Measurements from ENCODE around the gene RRP8.

RRP8 gene

DNA sequence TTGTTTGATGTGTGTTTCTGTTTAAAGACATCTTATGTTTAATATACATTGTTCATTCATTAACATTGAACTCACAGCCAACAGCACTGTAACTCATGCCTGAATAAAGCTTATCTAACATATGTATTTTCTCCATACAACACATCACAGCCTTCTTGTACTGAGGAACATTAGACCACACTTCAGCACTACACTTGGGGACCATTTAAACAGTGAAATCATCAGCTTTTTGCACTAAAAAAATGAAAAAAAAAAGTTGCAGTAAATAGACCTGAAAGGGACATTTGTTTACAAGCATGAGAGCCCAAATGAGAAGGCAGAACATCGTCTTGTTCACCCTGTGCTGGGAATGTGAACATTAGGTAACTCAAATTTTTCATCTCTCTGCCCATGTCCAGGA, 31.1 kb upstream of the RRP8 start:
- Mint-ChIP-seq H3K4me3 (no peak overlapping the region), H3K4me1 (peaks cover 4% of the 10 kb centered on the region), H3K9me3 (no peaks in the 10 kb centered on the region), H3K36me3 (ENCODE audit: low read depth) (peaks cover 42% of the 10 kb centered on the region), H3K27ac (no peak overlapping the region), H3K27me3 (ENCODE audit: low read depth) (peaks cover 9% of the 10 kb centered on the region)
- TF ChIP-seq, protein P1, sequence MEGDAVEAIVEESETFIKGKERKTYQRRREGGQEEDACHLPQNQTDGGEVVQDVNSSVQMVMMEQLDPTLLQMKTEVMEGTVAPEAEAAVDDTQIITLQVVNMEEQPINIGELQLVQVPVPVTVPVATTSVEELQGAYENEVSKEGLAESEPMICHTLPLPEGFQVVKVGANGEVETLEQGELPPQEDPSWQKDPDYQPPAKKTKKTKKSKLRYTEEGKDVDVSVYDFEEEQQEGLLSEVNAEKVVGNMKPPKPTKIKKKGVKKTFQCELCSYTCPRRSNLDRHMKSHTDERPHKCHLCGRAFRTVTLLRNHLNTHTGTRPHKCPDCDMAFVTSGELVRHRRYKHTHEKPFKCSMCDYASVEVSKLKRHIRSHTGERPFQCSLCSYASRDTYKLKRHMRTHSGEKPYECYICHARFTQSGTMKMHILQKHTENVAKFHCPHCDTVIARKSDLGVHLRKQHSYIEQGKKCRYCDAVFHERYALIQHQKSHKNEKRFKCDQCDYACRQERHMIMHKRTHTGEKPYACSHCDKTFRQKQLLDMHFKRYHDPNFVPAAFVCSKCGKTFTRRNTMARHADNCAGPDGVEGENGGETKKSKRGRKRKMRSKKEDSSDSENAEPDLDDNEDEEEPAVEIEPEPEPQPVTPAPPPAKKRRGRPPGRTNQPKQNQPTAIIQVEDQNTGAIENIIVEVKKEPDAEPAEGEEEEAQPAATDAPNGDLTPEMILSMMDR (IDR thresholded peaks at IDR 0.05; ENCODE audit: unreplicated experiment in 3 of 3), result no peak

DNA sequence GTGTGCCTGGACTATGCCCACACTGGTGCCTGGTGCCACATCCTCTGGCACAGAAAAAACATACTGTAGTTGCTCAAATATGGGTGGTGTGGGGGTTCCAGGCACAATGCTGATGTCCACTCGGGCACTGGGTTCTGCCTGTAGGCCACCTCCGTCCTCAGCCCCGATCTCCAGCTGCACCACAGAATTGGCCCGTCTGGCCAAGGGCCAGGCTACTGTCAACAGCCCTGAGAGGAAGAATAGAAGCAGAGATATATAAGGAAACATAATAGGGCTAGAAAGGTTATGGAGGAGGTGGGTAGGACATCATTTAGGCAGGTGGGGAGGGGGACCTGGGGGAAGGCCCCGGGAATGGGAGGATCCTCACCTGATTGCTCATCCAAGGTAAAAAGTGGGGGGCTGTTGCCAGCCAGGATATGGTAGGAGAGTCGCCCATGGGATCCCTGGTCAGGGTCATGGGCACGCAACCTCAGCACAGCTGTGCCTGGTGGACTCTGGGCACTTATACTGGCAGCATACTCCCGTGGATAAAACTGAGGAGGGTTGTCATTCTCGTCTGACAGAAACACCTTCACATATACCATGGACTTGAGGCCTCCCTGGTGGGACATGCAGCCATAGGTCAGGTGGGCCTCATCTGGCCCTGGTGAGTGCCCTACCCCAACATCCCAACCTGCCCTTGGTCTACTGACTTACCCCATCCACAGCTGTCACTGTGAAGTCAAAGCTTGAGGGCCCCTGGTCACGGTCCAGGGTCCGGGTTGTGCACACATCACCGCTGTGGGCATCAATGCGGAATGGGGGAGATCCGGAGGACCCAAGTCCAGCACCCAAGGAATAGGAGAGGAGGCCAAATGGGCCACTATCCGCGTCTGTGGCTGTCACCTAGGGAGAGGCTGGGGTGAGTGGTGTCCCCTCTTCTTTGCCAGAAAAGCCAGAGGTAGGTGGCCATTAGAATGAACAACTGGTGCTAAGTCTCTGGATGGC, 30.3 kb upstream of the RRP8 start:
- Mint-ChIP-seq H3K27ac (no peak overlapping the region), H3K27me3 (ENCODE audit: low read depth) (peaks cover 9% of the 10 kb centered on the region), H3K4me3 (no peak overlapping the region), H3K4me1 (no peaks in the 10 kb centered on the region), H3K9me3 (no peaks in the 10 kb centered on the region), H3K36me3 (ENCODE audit: low read depth) (peaks cover 46% of the 10 kb centered on the region)
- TF ChIP-seq, protein P1 (IDR thresholded peaks at IDR 0.05; ENCODE audit: unreplicated experiment in 3 of 3), result no peak

DNA sequence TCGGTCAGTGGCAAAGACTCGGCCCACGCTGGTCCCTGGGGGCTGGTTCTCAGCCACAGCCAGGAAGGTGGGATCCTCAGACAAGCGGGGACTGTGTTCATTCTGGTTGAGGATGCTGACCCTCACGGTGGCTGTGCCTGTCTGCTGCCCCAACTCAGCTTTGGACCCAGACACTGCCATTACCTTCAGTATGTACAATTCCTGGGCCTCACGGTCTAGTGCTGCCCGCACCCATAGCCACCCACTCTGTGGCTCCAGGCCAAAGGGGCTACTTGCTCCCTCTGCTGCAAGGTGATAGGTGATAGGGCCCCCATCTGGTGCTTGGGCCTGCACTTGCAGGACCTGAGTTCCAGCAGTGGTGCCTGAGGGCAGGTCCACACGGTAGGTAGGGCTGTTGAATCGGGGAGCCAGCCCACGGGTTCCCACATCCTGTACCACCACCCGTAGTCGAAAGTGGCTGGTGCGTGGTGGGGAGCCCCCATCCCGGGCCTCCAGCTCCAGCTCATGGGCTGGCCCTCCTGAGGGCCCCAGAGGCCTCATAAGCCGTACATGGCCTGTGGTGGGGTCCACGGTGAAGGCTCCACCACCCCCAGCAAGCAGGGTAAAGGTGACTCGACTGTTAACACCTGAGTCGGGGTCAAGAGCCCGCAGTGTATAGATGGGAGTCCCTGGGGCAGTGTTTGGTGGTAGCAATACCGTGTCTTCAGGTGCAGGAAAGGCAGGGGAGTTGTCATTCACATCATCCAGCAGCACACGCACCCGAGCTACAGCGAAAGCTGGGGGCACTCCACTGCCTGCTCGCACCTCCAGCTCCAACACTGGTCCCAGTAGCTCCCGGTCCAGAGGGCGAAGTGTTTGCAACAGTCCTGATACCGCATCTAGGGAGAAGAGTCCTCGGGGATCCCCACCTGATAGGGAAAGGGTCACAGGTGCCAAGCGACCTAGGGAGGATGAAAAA, 29.0 kb upstream of the RRP8 start:
- TF ChIP-seq, protein P1 (IDR thresholded peaks at IDR 0.05; ENCODE audit: unreplicated experiment in 3 of 3), result no peak
- Mint-ChIP-seq H3K4me3 (no peak overlapping the region), H3K27ac (no peak overlapping the region), H3K9me3 (no peaks in the 10 kb centered on the region), H3K4me1 (no peaks in the 10 kb centered on the region), H3K27me3 (ENCODE audit: low read depth) (peaks cover 9% of the 10 kb centered on the region), H3K36me3 (ENCODE audit: low read depth) (peaks cover 56% of the 10 kb centered on the region)

DNA sequence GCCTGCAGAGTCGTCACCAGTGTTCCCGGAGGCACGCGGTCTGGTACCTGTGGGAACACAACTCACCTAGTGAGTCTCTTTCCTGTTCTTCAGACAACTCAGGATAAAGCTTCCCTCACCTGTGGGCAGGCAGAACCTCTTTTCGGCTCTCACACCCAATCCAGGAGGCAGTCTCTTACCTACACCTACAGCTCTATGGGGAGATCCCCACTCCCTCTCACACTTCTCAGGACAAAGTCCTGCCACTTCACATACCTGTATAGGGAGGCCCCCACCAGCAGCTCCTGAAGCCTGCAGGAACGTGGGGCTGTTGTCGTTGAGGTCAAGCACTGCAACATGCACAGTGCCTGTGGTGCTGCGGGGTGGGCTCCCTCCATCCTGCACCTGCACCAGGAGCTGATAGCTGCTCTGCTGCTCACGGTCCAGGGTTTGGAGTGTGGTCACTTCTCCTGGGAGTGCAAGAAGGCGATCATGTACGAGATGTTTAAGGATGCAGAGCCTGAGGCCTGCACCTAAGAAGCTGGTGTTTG, 28.0 kb upstream of the RRP8 start:
- H3K4me1 Mint-ChIP-seq, result no peaks in the 10 kb centered on the region
- H3K4me3 Mint-ChIP-seq, result no peak overlapping the region
- H3K27ac Mint-ChIP-seq, result no peak overlapping the region
- no peaks in the 10 kb centered on the region for H3K9me3 Mint-ChIP-seq
- H3K27me3 Mint-ChIP-seq (ENCODE audit: low read depth), result peaks cover 9% of the 10 kb centered on the region
- TF ChIP-seq, protein P1 (IDR thresholded peaks at IDR 0.05; ENCODE audit: unreplicated experiment in 3 of 3), result no peak
- H3K36me3 Mint-ChIP-seq (ENCODE audit: low read depth), result peaks cover 63% of the 10 kb centered on the region

DNA sequence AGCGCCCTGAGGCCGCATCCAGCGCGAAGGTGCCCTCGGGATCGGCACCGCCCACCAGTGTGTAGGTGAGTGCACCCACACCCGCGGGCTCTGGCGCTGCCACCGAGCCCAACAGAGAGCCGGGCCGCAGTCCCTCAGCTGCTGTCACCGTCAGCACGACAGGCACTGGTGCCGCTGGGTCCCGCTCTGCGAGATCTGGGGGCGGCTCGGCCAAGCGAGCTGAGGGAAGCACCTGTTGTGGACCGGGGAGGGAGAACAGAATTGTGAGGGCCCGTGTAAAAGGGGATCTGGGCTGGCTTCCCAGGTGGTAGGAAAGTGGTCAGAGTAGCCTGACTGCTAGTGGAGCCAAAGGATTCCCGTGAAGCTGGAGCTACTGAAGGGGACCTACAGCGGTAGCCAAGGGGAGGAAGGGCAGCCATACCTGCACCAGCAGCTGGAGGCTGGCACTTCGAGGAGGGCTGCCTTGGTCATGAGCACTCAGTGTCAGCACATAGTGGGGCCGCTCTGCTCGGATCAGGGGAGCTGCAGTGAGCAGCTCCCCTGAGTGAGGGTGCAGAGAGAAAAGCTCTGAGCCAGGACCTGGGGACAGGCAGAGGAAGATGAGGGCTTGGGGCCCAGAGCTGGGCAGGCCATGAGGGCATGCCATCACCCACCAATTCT, 27.3 kb upstream of the RRP8 start:
- Mint-ChIP-seq H3K27ac (no peak overlapping the region), H3K36me3 (ENCODE audit: low read depth) (peaks cover 66% of the 10 kb centered on the region), H3K4me1 (no peaks in the 10 kb centered on the region), H3K4me3 (no peak overlapping the region), H3K27me3 (ENCODE audit: low read depth) (peaks cover 9% of the 10 kb centered on the region), H3K9me3 (no peaks in the 10 kb centered on the region)
- TF ChIP-seq, protein P1 (IDR thresholded peaks at IDR 0.05; ENCODE audit: unreplicated experiment in 3 of 3), result no peak

Measured in nephron (organoid).